OCI-LY1 (cell line): ENCODE results near the gene MYEOV.

Experiments
- H2AFZ ChIP-seq: fragments of 200-600 bp; sonication (generic), shearing (Covaris generic); 2 replicates; pipeline ENCODE4 v1.6.0; 2014; ENCODE audit warnings: antibody characterized with exemption, mild to moderate bottlenecking, low read length
- H3F3A ChIP-seq: fragments of 200-600 bp; sonication (generic), shearing (Covaris generic); 2 replicates; pipeline ENCODE4 v1.6.0; 2014; ENCODE audit warnings: mild to moderate bottlenecking, antibody characterized with exemption, low read length, moderate library complexity; ENCODE audit not compliant: insufficient read depth
- H3K27ac ChIP-seq: fragments of 200-600 bp; sonication (generic); 2 replicates; pipeline ENCODE4 v1.5.1; 2014; ENCODE audit warnings: low read length, mixed run types, mild to moderate bottlenecking, low read depth; ENCODE audit not compliant: poor library complexity, severe bottlenecking
- H3K27me3 ChIP-seq: fragments of 200-600 bp; sonication (generic); 2 replicates; pipeline ENCODE4 v1.6.0; 2014; ENCODE audit warnings: antibody characterized with exemption, mild to moderate bottlenecking, low read length, moderate library complexity; ENCODE audit not compliant: insufficient read depth
- H3K36me3 ChIP-seq: fragments of 200-600 bp; sonication (generic); 2 replicates; pipeline ENCODE4 v1.6.1; 2014; ENCODE audit warnings: mild to moderate bottlenecking, antibody characterized with exemption, low read length, moderate library complexity, mixed read lengths; ENCODE audit not compliant: insufficient read depth
- H3K4me1 ChIP-seq: fragments of 200-600 bp; sonication (generic); 2 replicates; pipeline ENCODE4 v1.5.1; 2014; ENCODE audit warnings: mild to moderate bottlenecking, low read length, moderate library complexity; ENCODE audit not compliant: insufficient read depth, severe bottlenecking
- H3K4me2 ChIP-seq: fragments of 200-600 bp; sonication (generic), shearing (Covaris generic); 2 replicates; pipeline ENCODE4 v1.6.1; 2014; ENCODE audit warnings: low read length
- H3K4me3 ChIP-seq: fragments of 200-600 bp; sonication (generic); 2 replicates; pipeline ENCODE4 v1.5.1; 2014; ENCODE audit warnings: low read length, low read depth, mild to moderate bottlenecking, mixed read lengths; ENCODE audit not compliant: poor library complexity, severe bottlenecking
- H3K79me2 ChIP-seq: fragments of 200-600 bp; shearing (Covaris generic); 2 replicates; pipeline ENCODE4 v1.6.1; 2016; ENCODE audit warnings: mixed run types, low read length, mixed read lengths; ENCODE audit not compliant: insufficient read depth
- H3K9ac ChIP-seq: fragments of 200-600 bp; sonication (generic), shearing (Covaris generic); 2 replicates; pipeline ENCODE4 v1.6.1; 2014; ENCODE audit warnings: mild to moderate bottlenecking, low read length, mixed read lengths
- H3K9me2 ChIP-seq: fragments of 200-600 bp; sonication (generic), shearing (Covaris generic); 2 replicates; pipeline ENCODE4 v1.6.1; 2014; ENCODE audit warnings: low read depth, mild to moderate bottlenecking, low read length, mixed read lengths
- H3K9me3 ChIP-seq: fragments of 200-600 bp; shearing (Covaris generic); 2 replicates; pipeline ENCODE4 v1.6.1; 2014; ENCODE audit warnings: low read length, mixed read lengths
- H4K20me1 ChIP-seq: fragments of 200-600 bp; sonication (generic), shearing (Covaris generic); 2 replicates; pipeline ENCODE4 v1.6.0; 2016; ENCODE audit warnings: mild to moderate bottlenecking, low read length; ENCODE audit not compliant: insufficient read depth
- EZH2 ChIP-seq: fragments of 200-600 bp; sonication (generic), shearing (Covaris generic); IDR thresholded peaks from 2 replicates; pipeline ENCODE4 v1.8.0; 2017; ENCODE audit warnings: borderline replicate concordance, mixed run types, mild to moderate bottlenecking, antibody characterized with exemption, low read length, moderate library complexity, mixed read lengths
- TF ChIP-seq, protein P1 (sequence below): fragments of 200-600 bp; sonication (generic), shearing (Covaris generic); IDR thresholded peaks from 2 replicates; pipeline ENCODE4 v1.5.1; 2017; ENCODE audit warnings: mild to moderate bottlenecking, antibody characterized with exemption, low read length, moderate library complexity, mixed read lengths

Gene MYEOV

GRCh38 chr11:69320326-69320725, 26.4 kb downstream of the MYEOV start:
- Histone ChIP-seq H3F3A (no peaks in the 10 kb centered on the region), H3K9me3 (no peaks in the 10 kb centered on the region), H2AFZ (no peak overlapping the region), H3K9me2 (no peaks in the 10 kb centered on the region), H4K20me1 (no peaks in the 10 kb centered on the region), H3K79me2 (no peaks in the 10 kb centered on the region), H3K4me2 (no peak overlapping the region), H3K4me3 (no peak overlapping the region), H3K27ac (no peak overlapping the region), H3K27me3 (no peaks in the 10 kb centered on the region), H3K9ac (no peak overlapping the region), H3K4me1 (no peaks in the 10 kb centered on the region), H3K36me3 (no peaks in the 10 kb centered on the region)
- TF ChIP-seq, protein P1, sequence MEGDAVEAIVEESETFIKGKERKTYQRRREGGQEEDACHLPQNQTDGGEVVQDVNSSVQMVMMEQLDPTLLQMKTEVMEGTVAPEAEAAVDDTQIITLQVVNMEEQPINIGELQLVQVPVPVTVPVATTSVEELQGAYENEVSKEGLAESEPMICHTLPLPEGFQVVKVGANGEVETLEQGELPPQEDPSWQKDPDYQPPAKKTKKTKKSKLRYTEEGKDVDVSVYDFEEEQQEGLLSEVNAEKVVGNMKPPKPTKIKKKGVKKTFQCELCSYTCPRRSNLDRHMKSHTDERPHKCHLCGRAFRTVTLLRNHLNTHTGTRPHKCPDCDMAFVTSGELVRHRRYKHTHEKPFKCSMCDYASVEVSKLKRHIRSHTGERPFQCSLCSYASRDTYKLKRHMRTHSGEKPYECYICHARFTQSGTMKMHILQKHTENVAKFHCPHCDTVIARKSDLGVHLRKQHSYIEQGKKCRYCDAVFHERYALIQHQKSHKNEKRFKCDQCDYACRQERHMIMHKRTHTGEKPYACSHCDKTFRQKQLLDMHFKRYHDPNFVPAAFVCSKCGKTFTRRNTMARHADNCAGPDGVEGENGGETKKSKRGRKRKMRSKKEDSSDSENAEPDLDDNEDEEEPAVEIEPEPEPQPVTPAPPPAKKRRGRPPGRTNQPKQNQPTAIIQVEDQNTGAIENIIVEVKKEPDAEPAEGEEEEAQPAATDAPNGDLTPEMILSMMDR = no peak
- no peak for TF ChIP-seq EZH2

GRCh38 chr11:69320756-69321741, 27.1 kb downstream of the MYEOV start:
- TF ChIP-seq, protein P1 = no peak
- no peak for TF ChIP-seq EZH2
- no peaks in the 10 kb centered on the region for H3F3A ChIP-seq
- no peaks in the 10 kb centered on the region for H3K4me1 ChIP-seq
- H3K9me2 ChIP-seq = no peaks in the 10 kb centered on the region
- H3K27ac ChIP-seq = no peak overlapping the region
- H2AFZ ChIP-seq = no peak overlapping the region
- H3K27me3 ChIP-seq = no peaks in the 10 kb centered on the region
- H3K79me2 ChIP-seq = no peaks in the 10 kb centered on the region
- no peaks in the 10 kb centered on the region for H3K9me3 ChIP-seq
- H3K4me3 ChIP-seq = no peak overlapping the region
- H3K9ac ChIP-seq = no peak overlapping the region
- no peak overlapping the region for H3K4me2 ChIP-seq
- H3K36me3 ChIP-seq = no peaks in the 10 kb centered on the region
- no peaks in the 10 kb centered on the region for H4K20me1 ChIP-seq

DNA sequence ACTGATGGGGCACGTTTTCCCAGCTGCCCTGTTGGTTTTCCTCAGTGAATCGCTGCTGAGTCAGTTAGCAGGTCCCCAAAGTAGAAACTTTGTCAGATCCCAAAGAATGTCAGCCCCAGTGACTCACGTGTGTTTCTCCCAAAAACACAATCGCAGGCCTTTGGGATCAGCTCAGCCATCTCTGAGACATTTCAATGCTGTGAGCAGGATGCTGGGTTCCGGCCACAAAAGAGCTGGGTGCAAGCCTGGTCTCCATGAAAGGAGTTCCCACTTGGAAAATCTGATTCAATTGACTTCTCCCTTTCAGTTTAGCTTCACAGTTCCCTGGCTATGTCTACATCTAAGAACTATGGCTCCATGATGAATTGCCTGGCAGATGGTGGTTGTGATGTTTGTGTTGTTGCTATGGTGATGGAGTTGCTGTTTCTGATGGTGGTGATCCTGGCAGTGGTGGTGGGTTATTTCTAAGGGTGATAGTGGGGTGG, 28.0 kb downstream of the MYEOV start:
- no peaks in the 10 kb centered on the region for H3K9me2 ChIP-seq
- no peaks in the 10 kb centered on the region for H3K4me1 ChIP-seq
- no peak overlapping the region for H3K9ac ChIP-seq
- no peaks in the 10 kb centered on the region for H4K20me1 ChIP-seq
- no peak for TF ChIP-seq EZH2
- TF ChIP-seq, protein P1 = no peak
- no peak overlapping the region for H3K27ac ChIP-seq
- no peaks in the 10 kb centered on the region for H3K27me3 ChIP-seq
- H3K4me3 ChIP-seq = no peak overlapping the region
- no peaks in the 10 kb centered on the region for H3K9me3 ChIP-seq
- no peaks in the 10 kb centered on the region for H3F3A ChIP-seq
- no peaks in the 10 kb centered on the region for H3K36me3 ChIP-seq
- no peaks in the 10 kb centered on the region for H3K79me2 ChIP-seq
- no peak overlapping the region for H3K4me2 ChIP-seq
- no peak overlapping the region for H2AFZ ChIP-seq
